NCI-H1105 treated with DMSO at 0.1 percent for 48 hours (cell line): ENCODE data around the gene REC114.
"Not testable (repeated sequence)": the region's sequence is repeated elsewhere in the genome, so short reads cannot be mapped to it uniquely, and the experiment has no call there.

Experiments
- DNase-seq: peaks from one replicate; lab custom pipeline; 2025; lab: John Stamatoyannopoulos, UW

The REC114 gene

GRCh38 chr15:73442968-73443367, at the start of gene REC114:
TSS of gene REC114 (plus strand) at chr15:73443164. CDS start at chr15:73443186, 22 bp downstream.
- DNase-seq, result no peak

- no peak for DNase-seq
Measured at GRCh38 chr15:73393336-73393735, 49.6 kb upstream of the REC114 start.

GRCh38 chr15:73394782-73395181, 48.2 kb upstream of the REC114 start:
- DNase-seq, result no peak

- no peak for DNase-seq
Measured at GRCh38 chr15:73395671-73396070, 47.3 kb upstream of the REC114 start.

GRCh38 chr15:73397461-73397860, 45.5 kb upstream of the REC114 start:
- no peak for DNase-seq

- DNase-seq, result no peak
Measured at GRCh38 chr15:73398861-73399260, 44.1 kb upstream of the REC114 start.

- DNase-seq, result not testable (repeated sequence)
Measured at GRCh38 chr15:73400222-73400621, 42.7 kb upstream of the REC114 start.

GRCh38 chr15:73403171-73403570, 39.8 kb upstream of the REC114 start:
- DNase-seq, result no peak

- DNase-seq, result no peak
Measured at GRCh38 chr15:73414876-73415275, 28.1 kb upstream of the REC114 start.

GRCh38 chr15:73424506-73424905, 18.5 kb upstream of the REC114 start:
- DNase-seq, result no peak

GRCh38 chr15:73425510-73425909, 17.5 kb upstream of the REC114 start:
- DNase-seq, result no peak

GRCh38 chr15:73426323-73426994, 16.5 kb upstream of the REC114 start:
- DNase-seq, result no peak

- not testable (repeated sequence) for DNase-seq
Measured at GRCh38 chr15:73431329-73431728, 11.6 kb upstream of the REC114 start.

- DNase-seq, result no peak
Measured at GRCh38 chr15:73433873-73434272, 9.1 kb upstream of the REC114 start.

GRCh38 chr15:73436613-73437012, 6.4 kb upstream of the REC114 start:
- no peak for DNase-seq

GRCh38 chr15:73437543-73438109, 5.3 kb upstream of the REC114 start:
- no peak for DNase-seq

GRCh38 chr15:73438651-73439050, 4.3 kb upstream of the REC114 start:
- no peak for DNase-seq

GRCh38 chr15:73440571-73440970, 2.4 kb upstream of the REC114 start:
- no peak for DNase-seq

GRCh38 chr15:73442421-73442820, 543 bp upstream of the REC114 start:
- no peak for DNase-seq

GRCh38 chr15:73447471-73447870, 4.5 kb downstream of the REC114 start:
- DNase-seq, result not testable (repeated sequence)

- not testable (repeated sequence) for DNase-seq
Measured at GRCh38 chr15:73448158-73448758, 5.3 kb downstream of the REC114 start.

GRCh38 chr15:73449980-73450379, 7.0 kb downstream of the REC114 start:
- not testable (repeated sequence) for DNase-seq

- no peak for DNase-seq
Measured at GRCh38 chr15:73454096-73454495, 11.1 kb downstream of the REC114 start.
